Neural progenitor cell (in vitro differentiated cells): ENCODE measurements around the gene ANKRD53. TPM values are rescaled to one million over a fixed set of nuclear protein-coding genes. Genes with fewer than 3 reads are reported as not detected.
A peak's percentile ranks its signal among the peaks of the same experiment; 100 is the strongest.

Source experiments
- DNase-seq: peaks from one replicate; pipeline ENCODE4 v3.0.0-alpha.2; 2016; ENCODE audit warnings: low spot score
- H2AFZ ChIP-seq: fragments of 200-600 bp; sonication (generic); replicated peaks from 2 replicates; pipeline ENCODE4 v1.6.1; 2016; ENCODE audit warnings: antibody characterized with exemption
- H3F3A ChIP-seq: fragments of 200-600 bp; sonication (generic); 2 replicates; pipeline ENCODE4 v1.6.1; 2016; ENCODE audit warnings: antibody characterized with exemption, low read depth
- H3K27ac ChIP-seq: fragments of 200-600 bp; sonication (generic); 2 replicates; pipeline ENCODE4 v1.5.1; 2016; ENCODE audit warnings: mild to moderate bottlenecking
- H3K27me3 ChIP-seq: fragments of 200-600 bp; sonication (generic); 2 replicates; pipeline ENCODE4 v1.6.1; 2016; ENCODE audit warnings: mild to moderate bottlenecking, moderate library complexity
- H3K36me3 ChIP-seq: fragments of 200-600 bp; sonication (generic); 2 replicates; pipeline ENCODE4 v1.5.1; 2016
- H3K4me1 ChIP-seq: fragments of 200-600 bp; sonication (generic); 2 replicates; pipeline ENCODE4 v1.6.1; 2016; ENCODE audit warnings: mixed run types
- H3K4me2 ChIP-seq: fragments of 200-600 bp; sonication (generic); 2 replicates; pipeline ENCODE4 v1.6.1; 2016
- H3K4me3 ChIP-seq: fragments of 200-600 bp; sonication (generic); 2 replicates; pipeline ENCODE4 v1.5.1; 2016
- H3K79me2 ChIP-seq: fragments of 200-600 bp; sonication (generic); 2 replicates; pipeline ENCODE4 v1.6.1; 2016; ENCODE audit warnings: low read depth
- H3K9ac ChIP-seq: fragments of 200-600 bp; sonication (generic); 2 replicates; pipeline ENCODE4 v1.6.1; 2016
- H3K9me3 ChIP-seq: fragments of 200-600 bp; sonication (generic); 2 replicates; pipeline ENCODE4 v1.5.1; 2016; ENCODE audit warnings: low read depth
- H4K20me1 ChIP-seq: fragments of 200-600 bp; sonication (generic); 2 replicates; pipeline ENCODE4 v1.6.1; 2016; ENCODE audit warnings: low read depth
- H3K27ac Mint-ChIP-seq: 3 replicates; pipeline ENCODE4 v1.8.0; 2021; ENCODE audit warnings: mixed read lengths
- H3K27me3 Mint-ChIP-seq: 2 replicates; pipeline ENCODE4 v1.8.0; 2022; ENCODE audit warnings: low read depth, mild to moderate bottlenecking, inconsistent platforms, moderate library complexity, mixed read lengths; ENCODE audit not compliant: insufficient read depth
- H3K36me3 Mint-ChIP-seq: 3 replicates; pipeline ENCODE4 v1.8.0; 2021; ENCODE audit warnings: mixed read lengths
- H3K4me1 Mint-ChIP-seq: 3 replicates; pipeline ENCODE4 v1.8.0; 2021; ENCODE audit warnings: mixed read lengths
- H3K4me3 Mint-ChIP-seq: 3 replicates; pipeline ENCODE4 v1.8.0; 2021; ENCODE audit warnings: mild to moderate bottlenecking, moderate library complexity, mixed read lengths
- H3K9me3 Mint-ChIP-seq: 3 replicates; pipeline ENCODE4 v1.8.0; 2020; ENCODE audit warnings: mixed read lengths
- EZH2 ChIP-seq: fragments of 200-600 bp; sonication (generic); IDR thresholded peaks from 2 replicates; pipeline ENCODE4 v1.6.1; 2017; ENCODE audit warnings: antibody characterized with exemption, mild to moderate bottlenecking, moderate library complexity
- EZH2phosphoT487 ChIP-seq: fragments of 200-600 bp; sonication (generic); IDR thresholded peaks from 2 replicates; pipeline ENCODE4 v1.6.1; 2017; ENCODE audit warnings: antibody characterized with exemption
- total RNA-seq: library from RNA; depleted of rRNA; stranded (reverse); fragments of >200 nt; gene quantifications from 2 replicates; pipeline ENCODE4 v1.2.3, GENCODE V29; 2015; ENCODE audit warnings: low replicate concordance
- TF ChIP-seq, protein P1 (sequence below): fragments of 200-600 bp; sonication (generic); IDR thresholded peaks from 2 replicates; pipeline ENCODE4 v1.5.1; 2017; ENCODE audit warnings: antibody characterized with exemption, mild to moderate bottlenecking

The ANKRD53 gene
- total RNA-seq, 1 donor from 2014 or later, result not detected

- no peaks in the 10 kb centered on the region for H3K36me3 ChIP-seq
- H4K20me1 ChIP-seq, result peaks cover 4% of the 10 kb centered on the region
- H3K36me3 Mint-ChIP-seq, result no peaks in the 10 kb centered on the region
- H3K4me3 ChIP-seq, result no peak overlapping the region
- no peak overlapping the region for H3K27ac ChIP-seq
- H3F3A ChIP-seq, result peaks cover 15% of the 10 kb centered on the region
- H3K27me3 ChIP-seq, result peaks cover 90% of the 10 kb centered on the region
- no peak overlapping the region for H3K4me2 ChIP-seq
- H3K27me3 Mint-ChIP-seq, result no peaks in the 10 kb centered on the region
- H3K4me1 ChIP-seq, result peaks cover 5% of the 10 kb centered on the region
- no peak for TF ChIP-seq EZH2
- TF ChIP-seq EZH2phosphoT487, result no peak
- TF ChIP-seq, protein P1, sequence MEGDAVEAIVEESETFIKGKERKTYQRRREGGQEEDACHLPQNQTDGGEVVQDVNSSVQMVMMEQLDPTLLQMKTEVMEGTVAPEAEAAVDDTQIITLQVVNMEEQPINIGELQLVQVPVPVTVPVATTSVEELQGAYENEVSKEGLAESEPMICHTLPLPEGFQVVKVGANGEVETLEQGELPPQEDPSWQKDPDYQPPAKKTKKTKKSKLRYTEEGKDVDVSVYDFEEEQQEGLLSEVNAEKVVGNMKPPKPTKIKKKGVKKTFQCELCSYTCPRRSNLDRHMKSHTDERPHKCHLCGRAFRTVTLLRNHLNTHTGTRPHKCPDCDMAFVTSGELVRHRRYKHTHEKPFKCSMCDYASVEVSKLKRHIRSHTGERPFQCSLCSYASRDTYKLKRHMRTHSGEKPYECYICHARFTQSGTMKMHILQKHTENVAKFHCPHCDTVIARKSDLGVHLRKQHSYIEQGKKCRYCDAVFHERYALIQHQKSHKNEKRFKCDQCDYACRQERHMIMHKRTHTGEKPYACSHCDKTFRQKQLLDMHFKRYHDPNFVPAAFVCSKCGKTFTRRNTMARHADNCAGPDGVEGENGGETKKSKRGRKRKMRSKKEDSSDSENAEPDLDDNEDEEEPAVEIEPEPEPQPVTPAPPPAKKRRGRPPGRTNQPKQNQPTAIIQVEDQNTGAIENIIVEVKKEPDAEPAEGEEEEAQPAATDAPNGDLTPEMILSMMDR, result no peak
- DNase-seq, result no peak
- no peaks in the 10 kb centered on the region for H3K79me2 ChIP-seq
- H3K9me3 ChIP-seq, result no peaks in the 10 kb centered on the region
- H3K4me3 Mint-ChIP-seq, result no peak overlapping the region
- peaks cover 22% of the 10 kb centered on the region for H3K4me1 Mint-ChIP-seq
- no peak overlapping the region for H3K27ac Mint-ChIP-seq
- H3K9ac ChIP-seq, result no peak overlapping the region
- H2AFZ ChIP-seq, result no peak overlapping the region
- H3K9me3 Mint-ChIP-seq, result no peaks in the 10 kb centered on the region
Measured at GRCh38 chr2:70974592-70974991, 3.8 kb upstream of the ANKRD53 start.

DNA sequence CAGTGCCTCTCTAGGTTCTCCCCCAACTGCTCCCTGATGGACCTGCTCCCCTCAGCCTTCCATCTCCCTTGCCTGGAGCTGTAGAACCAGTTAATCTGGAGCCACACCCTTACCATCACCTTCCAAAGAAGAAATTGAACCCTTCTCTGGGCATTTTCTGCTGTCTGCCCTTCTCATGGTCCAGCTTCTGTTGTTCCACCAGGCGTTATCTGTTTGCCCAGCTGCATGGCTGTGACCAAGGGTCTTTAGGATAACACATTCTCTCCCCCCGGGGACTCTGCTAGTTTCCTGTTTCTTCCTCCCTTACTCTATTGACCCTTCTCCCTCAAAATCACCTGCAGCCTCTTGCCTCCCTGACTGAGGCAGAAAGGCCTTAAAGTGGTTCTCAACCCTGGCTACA, 3.2 kb upstream of the ANKRD53 start:
- Mint-ChIP-seq H3K4me3 (no peak overlapping the region), H3K36me3 (no peaks in the 10 kb centered on the region), H3K4me1 (peaks cover 22% of the 10 kb centered on the region), H3K27me3 (no peaks in the 10 kb centered on the region), H3K9me3 (no peaks in the 10 kb centered on the region), H3K27ac (no peak overlapping the region)
- H3F3A ChIP-seq, result peaks cover 16% of the 10 kb centered on the region
- peaks cover 6% of the 10 kb centered on the region for H4K20me1 ChIP-seq
- no peak overlapping the region for H3K4me3 ChIP-seq
- no peaks in the 10 kb centered on the region for H3K79me2 ChIP-seq
- H3K9me3 ChIP-seq, result no peaks in the 10 kb centered on the region
- peaks cover 88% of the 10 kb centered on the region for H3K27me3 ChIP-seq
- no peak for DNase-seq
- no peak overlapping the region for H3K4me2 ChIP-seq
- H3K27ac ChIP-seq, result no peak overlapping the region
- TF ChIP-seq, protein P1, result no peak
- no peaks in the 10 kb centered on the region for H3K36me3 ChIP-seq
- H3K9ac ChIP-seq, result no peak overlapping the region
- H3K4me1 ChIP-seq, result peaks cover 5% of the 10 kb centered on the region
- H2AFZ ChIP-seq, result no peak overlapping the region

DNA sequence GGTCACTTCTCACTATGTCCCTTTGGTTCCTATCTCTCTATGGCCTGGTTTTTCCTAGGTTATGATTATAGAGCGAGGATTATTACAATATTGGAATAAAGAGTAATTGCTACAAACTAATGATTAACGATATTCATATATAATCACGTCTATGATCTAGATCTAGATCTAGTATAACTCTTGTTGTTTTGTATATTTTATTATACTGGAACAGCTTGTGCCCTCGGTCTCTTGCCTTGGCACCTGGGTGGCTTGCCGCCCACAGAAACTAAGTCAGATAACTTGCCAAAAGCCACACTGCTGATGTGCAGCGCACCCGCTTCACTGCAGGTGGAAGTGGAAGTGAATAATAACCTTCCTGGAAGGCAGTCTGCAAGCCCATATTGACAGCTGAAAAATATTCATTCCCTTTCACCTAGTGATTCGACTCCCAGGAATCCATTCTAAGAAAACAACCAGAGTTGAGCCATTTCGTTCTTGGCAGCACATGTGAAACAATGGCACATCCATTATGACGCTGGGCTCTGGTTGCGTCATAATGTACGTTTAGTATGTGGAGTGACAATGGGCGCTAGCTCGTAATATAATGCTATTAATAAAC, 725 bp upstream of the ANKRD53 start:
- H3K4me1 ChIP-seq, result peaks cover 5% of the 10 kb centered on the region
- H3K4me2 ChIP-seq, result peak overlapping the region; percentile 88
- H3K4me1 Mint-ChIP-seq, result peaks cover 22% of the 10 kb centered on the region
- H3K9me3 Mint-ChIP-seq, result no peaks in the 10 kb centered on the region
- H3K27me3 Mint-ChIP-seq, result no peaks in the 10 kb centered on the region
- peaks cover 63% of the 10 kb centered on the region for H3K27me3 ChIP-seq
- no peak for TF ChIP-seq EZH2phosphoT487
- TF ChIP-seq, protein P1, result no peak
- no peak for TF ChIP-seq EZH2
- H4K20me1 ChIP-seq, result peaks cover 8% of the 10 kb centered on the region
- peak overlapping the region; percentile 82 for H3K4me3 Mint-ChIP-seq
- H3K9ac ChIP-seq, result no peak overlapping the region
- no peak overlapping the region for H3K27ac Mint-ChIP-seq
- peak overlapping the region; percentile 55 for H3K4me3 ChIP-seq
- H3K36me3 Mint-ChIP-seq, result no peaks in the 10 kb centered on the region
- H3K9me3 ChIP-seq, result no peaks in the 10 kb centered on the region
- H3K27ac ChIP-seq, result no peak overlapping the region
- H3F3A ChIP-seq, result peaks cover 16% of the 10 kb centered on the region
- no peaks in the 10 kb centered on the region for H3K36me3 ChIP-seq
- no peak for DNase-seq
- H3K79me2 ChIP-seq, result no peaks in the 10 kb centered on the region
- H2AFZ ChIP-seq, result no peak overlapping the region
